ENCODE data around the gene ADCY3.

DNA sequence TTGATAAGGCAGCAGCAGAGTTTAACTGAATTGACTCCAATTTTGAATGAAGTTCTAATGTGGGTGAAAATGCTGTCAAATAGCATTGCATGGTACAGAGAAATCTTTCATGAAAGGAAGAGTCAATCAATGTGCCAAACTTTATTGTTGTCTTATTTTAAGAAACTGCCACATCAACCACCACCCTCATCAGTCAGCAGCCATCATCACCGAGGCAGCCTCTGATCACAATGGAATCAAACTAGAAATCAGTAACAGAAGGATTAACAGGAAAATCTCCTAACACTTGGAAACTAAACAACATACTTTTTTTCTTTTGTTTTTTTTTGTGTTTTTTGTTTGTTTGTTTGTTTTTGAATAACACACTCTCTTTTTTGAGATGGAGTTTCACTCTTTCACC is 41.9 kb upstream of the ADCY3 start:
- TF ChIP-seq, protein P1, sequence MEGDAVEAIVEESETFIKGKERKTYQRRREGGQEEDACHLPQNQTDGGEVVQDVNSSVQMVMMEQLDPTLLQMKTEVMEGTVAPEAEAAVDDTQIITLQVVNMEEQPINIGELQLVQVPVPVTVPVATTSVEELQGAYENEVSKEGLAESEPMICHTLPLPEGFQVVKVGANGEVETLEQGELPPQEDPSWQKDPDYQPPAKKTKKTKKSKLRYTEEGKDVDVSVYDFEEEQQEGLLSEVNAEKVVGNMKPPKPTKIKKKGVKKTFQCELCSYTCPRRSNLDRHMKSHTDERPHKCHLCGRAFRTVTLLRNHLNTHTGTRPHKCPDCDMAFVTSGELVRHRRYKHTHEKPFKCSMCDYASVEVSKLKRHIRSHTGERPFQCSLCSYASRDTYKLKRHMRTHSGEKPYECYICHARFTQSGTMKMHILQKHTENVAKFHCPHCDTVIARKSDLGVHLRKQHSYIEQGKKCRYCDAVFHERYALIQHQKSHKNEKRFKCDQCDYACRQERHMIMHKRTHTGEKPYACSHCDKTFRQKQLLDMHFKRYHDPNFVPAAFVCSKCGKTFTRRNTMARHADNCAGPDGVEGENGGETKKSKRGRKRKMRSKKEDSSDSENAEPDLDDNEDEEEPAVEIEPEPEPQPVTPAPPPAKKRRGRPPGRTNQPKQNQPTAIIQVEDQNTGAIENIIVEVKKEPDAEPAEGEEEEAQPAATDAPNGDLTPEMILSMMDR (conservative IDR thresholded peaks at IDR 0.05; ENCODE audit: low read length) = no peak
- TF ChIP-seq EZH2phosphoT487 (IDR thresholded peaks at IDR 0.05; ENCODE audit: borderline replicate concordance) = no peak

Data from Loucy (cell line).